ENCODE measurements around the gene ERBB2. TPM values are rescaled to one million over a fixed set of nuclear protein-coding genes. Genes with fewer than 3 reads are reported as not detected.
A peak's percentile ranks its signal among the peaks of the same experiment; 100 is the strongest.
"Not testable (repeated sequence)": the region's sequence is repeated elsewhere in the genome, so short reads cannot be mapped to it uniquely, and the experiment has no call there.

Gene ERBB2
- total and polyA plus RNA-seq, 2 donors from 2014 or later = 76.5 to 186 TPM

DNA sequence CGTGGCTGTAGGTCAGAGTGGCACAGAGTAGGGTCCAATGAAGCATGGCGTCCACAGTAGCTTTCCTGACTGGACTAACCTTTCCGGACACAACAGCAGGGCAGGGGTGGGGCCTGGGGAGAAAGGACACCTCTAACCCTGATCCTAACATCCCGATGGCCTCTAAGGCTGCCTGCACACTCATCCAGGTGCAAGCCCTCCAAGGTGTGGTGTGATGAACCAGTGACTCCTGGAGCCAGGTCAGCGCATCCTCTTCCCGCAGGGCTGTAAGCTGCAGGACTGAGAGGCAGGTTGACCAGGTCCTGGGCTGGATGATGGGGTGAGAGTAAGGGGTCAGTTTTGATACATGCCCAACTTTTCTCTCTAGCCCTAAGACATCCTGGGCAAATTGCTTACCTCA, 3.1 kb upstream of the ERBB2 start:
- DNase-seq (peak in 1 of 5 donors; percentile 58), FAIRE-seq (no peak)
- H3K27me3 ChIP-seq (ENCODE audit: control insufficient read depth, insufficient read depth, low read length) = no peaks in the 10 kb centered on the region
- H3K27ac ChIP-seq (ENCODE audit: low read depth in 2 of 2, low read length in 2 of 2) = peak overlapping the region; percentile 63 to 93
- no peak for TF ChIP-seq CTCF (IDR thresholded peaks at IDR 0.05; ENCODE audit: borderline replicate concordance, extremely low read depth, insufficient read depth)
- no peak overlapping the region for H3K4me3 ChIP-seq (ENCODE audit: low read length in 3 of 3)
- H3K9ac ChIP-seq (ENCODE audit: low read length in 3 of 3) = no peak overlapping the region
- H3K4me1 ChIP-seq (ENCODE audit: control insufficient read depth in 2 of 3, insufficient read depth in 2 of 3, low read depth in 1 of 3, low read length in 3 of 3) = peaks cover 5 to 36% (median 26%) of the 10 kb centered on the region in 3 donors
- no peaks in the 10 kb centered on the region for H3K36me3 ChIP-seq (ENCODE audit: control insufficient read depth in 2 of 3, insufficient read depth in 3 of 3, low read length in 3 of 3)
- H3K9me3 ChIP-seq (ENCODE audit: control insufficient read depth in 2 of 3, insufficient read depth in 1 of 3, low read length in 3 of 3) = no peaks in the 10 kb centered on the region
- intact Hi-C loops (cut with DNase I) = no loop called here

DNA sequence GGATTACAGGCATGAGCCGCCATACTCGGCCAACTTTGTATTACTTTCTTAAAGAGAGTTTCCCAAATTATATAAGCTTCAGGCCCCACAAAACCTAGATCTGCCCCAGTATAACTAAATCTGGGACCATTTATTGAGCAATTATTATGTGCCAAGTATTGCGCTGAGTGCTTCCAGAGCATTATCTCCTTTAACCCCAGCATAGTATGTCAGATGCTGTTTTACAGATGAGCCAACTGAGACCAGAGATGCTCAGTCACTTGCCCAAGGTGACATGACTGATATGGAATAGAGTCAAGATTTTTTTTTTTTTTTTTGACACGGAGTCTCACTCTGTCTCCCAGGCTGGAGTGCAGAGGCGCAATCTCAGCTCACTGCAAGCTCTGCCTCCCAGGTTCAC, 1.9 kb upstream of the ERBB2 start:
- H3K27me3 ChIP-seq (ENCODE audit: control insufficient read depth, insufficient read depth, low read length) = no peaks in the 10 kb centered on the region
- H3K9ac ChIP-seq (ENCODE audit: low read length in 3 of 3) = no peak overlapping the region
- H3K36me3 ChIP-seq (ENCODE audit: control insufficient read depth in 2 of 3, insufficient read depth in 3 of 3, low read length in 3 of 3) = no peaks in the 10 kb centered on the region
- DNase-seq (no peak), FAIRE-seq (no peak)
- no peaks in the 10 kb centered on the region for H3K9me3 ChIP-seq (ENCODE audit: control insufficient read depth in 2 of 3, insufficient read depth in 1 of 3, low read length in 3 of 3)
- no peak overlapping the region for H3K4me3 ChIP-seq (ENCODE audit: low read length in 3 of 3)
- no peak for TF ChIP-seq CTCF (IDR thresholded peaks at IDR 0.05; ENCODE audit: borderline replicate concordance, extremely low read depth, insufficient read depth)
- intact Hi-C loops (cut with DNase I) = no loop called here
- peaks cover 5 to 42% (median 36%) of the 10 kb centered on the region in 3 donors for H3K4me1 ChIP-seq (ENCODE audit: control insufficient read depth in 2 of 3, insufficient read depth in 2 of 3, low read depth in 1 of 3, low read length in 3 of 3)
- H3K27ac ChIP-seq (ENCODE audit: low read depth in 2 of 2, low read length in 2 of 2) = no peak overlapping the region

DNA sequence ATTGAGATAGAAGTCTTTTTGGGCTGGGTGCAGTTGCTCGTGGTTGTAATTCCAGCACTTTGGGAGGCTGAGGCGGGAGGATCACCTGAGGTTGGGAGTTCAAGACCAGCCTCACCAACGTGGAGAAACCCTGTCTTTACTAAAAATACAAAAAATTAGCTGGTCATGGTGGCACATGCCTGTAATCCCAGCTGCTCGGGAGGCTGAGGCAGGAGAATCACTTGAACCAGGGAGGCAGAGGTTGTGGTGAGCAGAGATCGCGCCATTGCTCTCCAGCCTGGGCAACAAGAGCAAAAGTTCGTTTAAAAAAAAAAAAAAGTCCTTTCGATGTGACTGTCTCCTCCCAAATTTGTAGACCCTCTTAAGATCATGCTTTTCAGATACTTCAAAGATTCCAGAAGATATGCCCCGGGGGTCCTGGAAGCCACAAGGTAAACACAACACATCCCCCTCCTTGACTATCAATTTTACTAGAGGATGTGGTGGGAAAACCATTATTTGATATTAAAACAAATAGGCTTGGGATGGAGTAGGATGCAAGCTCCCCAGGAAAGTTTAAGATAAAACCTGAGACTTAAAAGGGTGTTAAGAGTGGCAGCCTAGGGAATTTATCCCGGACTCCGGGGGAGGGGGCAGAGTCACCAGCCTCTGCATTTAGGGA, 577 bp upstream of the ERBB2 start:
- Histone ChIP-seq H3K27ac (ENCODE audit: low read depth in 2 of 2, low read length in 2 of 2) (peak overlapping the region; percentile 93 to 94), H3K4me3 (ENCODE audit: low read length in 3 of 3) (peak overlapping the region; percentile 48 to 88 (median 69)), H3K9ac (ENCODE audit: low read length in 3 of 3) (peak overlapping the region; percentile 31 to 70 (median 60)), H3K4me1 (ENCODE audit: control insufficient read depth in 2 of 3, insufficient read depth in 2 of 3, low read depth in 1 of 3, low read length in 3 of 3) (peaks cover 5 to 50% (median 48%) of the 10 kb centered on the region in 3 donors)
- intact Hi-C loops (cut with DNase I); H3K9me3 ChIP-seq (ENCODE audit: control insufficient read depth in 2 of 3, insufficient read depth in 1 of 3, low read length in 3 of 3); H3K27me3 ChIP-seq (ENCODE audit: control insufficient read depth, insufficient read depth, low read length); H3K36me3 ChIP-seq (ENCODE audit: control insufficient read depth in 2 of 3, insufficient read depth in 3 of 3, low read length in 3 of 3); FAIRE-seq; DNase-seq: not testable (repeated sequence)

- peak overlapping the region; percentile 54 to 80 (median 70) for H3K9ac ChIP-seq (ENCODE audit: low read length in 3 of 3)
- DNase-seq = peak; percentile 80 to 91 (median 85)
These were observed 504 bp downstream of the ERBB2 start for GRCh38 chr17:39700148-39700987.

More at GRCh38 chr17:39700148-39700987, 504 bp downstream of the ERBB2 start:
- no peak for TF ChIP-seq CTCF (IDR thresholded peaks at IDR 0.05; ENCODE audit: borderline replicate concordance, extremely low read depth, insufficient read depth)
- no peak for FAIRE-seq
- Histone ChIP-seq H3K36me3 (ENCODE audit: control insufficient read depth in 2 of 3, insufficient read depth in 3 of 3, low read length in 3 of 3) (no peaks in the 10 kb centered on the region), H3K27ac (ENCODE audit: low read depth in 2 of 2, low read length in 2 of 2) (peak overlapping the region; percentile 93 to 94), H3K27me3 (ENCODE audit: control insufficient read depth, insufficient read depth, low read length) (no peaks in the 10 kb centered on the region), H3K4me1 (ENCODE audit: control insufficient read depth in 2 of 3, insufficient read depth in 2 of 3, low read depth in 1 of 3, low read length in 3 of 3) (peaks cover 0 to 50% (median 49%) of the 10 kb centered on the region in 3 donors), H3K9me3 (ENCODE audit: control insufficient read depth in 2 of 3, insufficient read depth in 1 of 3, low read length in 3 of 3) (no peaks in the 10 kb centered on the region), H3K4me3 (ENCODE audit: low read length in 3 of 3) (peak overlapping the region; percentile 69 to 88 (median 85))
- intact Hi-C loops (cut with DNase I) = no loop called here

Measured in kidney (tissue), 14 donors.